Measurements from ENCODE around the gene DIAPH2. TPM values are rescaled to one million over a fixed set of nuclear protein-coding genes. Genes with fewer than 3 reads are reported as not detected.

The DIAPH2 gene
- total RNA-seq, 1 donor from 2014 or later = 34.7 TPM

- no peak for DNase-seq (ENCODE audit: extremely low read depth, low read depth, low spot score)
Observed at GRCh38 chrX:97030947-97031346, 346.3 kb downstream of the DIAPH2 start.

GRCh38 chrX:97039363-97040029, 354.9 kb downstream of the DIAPH2 start:
- no peak for DNase-seq (ENCODE audit: extremely low read depth, low read depth, low spot score)

- DNase-seq (ENCODE audit: extremely low read depth, low read depth, low spot score) = no peak
Observed at GRCh38 chrX:97045470-97045869, 360.8 kb downstream of the DIAPH2 start.

GRCh38 chrX:97046867-97047266, 362.2 kb downstream of the DIAPH2 start:
- DNase-seq (ENCODE audit: extremely low read depth, low read depth, low spot score) = no peak

- no peak for DNase-seq (ENCODE audit: extremely low read depth, low read depth, low spot score)
Observed at GRCh38 chrX:97050392-97050791, 365.8 kb downstream of the DIAPH2 start.

- no peak for DNase-seq (ENCODE audit: extremely low read depth, low read depth, low spot score)
Observed at GRCh38 chrX:97057349-97057909, 372.8 kb downstream of the DIAPH2 start.

GRCh38 chrX:97060020-97060419, 375.4 kb downstream of the DIAPH2 start:
- no peak for DNase-seq (ENCODE audit: extremely low read depth, low read depth, low spot score)

- DNase-seq (ENCODE audit: extremely low read depth, low read depth, low spot score) = no peak
Observed at GRCh38 chrX:97065066-97065465, 380.4 kb downstream of the DIAPH2 start.

GRCh38 chrX:97065973-97066372, 381.3 kb downstream of the DIAPH2 start:
- DNase-seq (ENCODE audit: extremely low read depth, low read depth, low spot score) = no peak

GRCh38 chrX:97066381-97066780, 381.7 kb downstream of the DIAPH2 start:
- DNase-seq (ENCODE audit: extremely low read depth, low read depth, low spot score) = no peak

GRCh38 chrX:97070346-97070745, 385.7 kb downstream of the DIAPH2 start:
- DNase-seq (ENCODE audit: extremely low read depth, low read depth, low spot score) = no peak

- DNase-seq (ENCODE audit: extremely low read depth, low read depth, low spot score) = no peak
Observed at GRCh38 chrX:97074400-97074799, 389.8 kb downstream of the DIAPH2 start.

GRCh38 chrX:97089116-97089515, 404.5 kb downstream of the DIAPH2 start:
- no peak for DNase-seq (ENCODE audit: extremely low read depth, low read depth, low spot score)

- no peak for DNase-seq (ENCODE audit: extremely low read depth, low read depth, low spot score)
Observed at GRCh38 chrX:97096385-97096784, 411.7 kb downstream of the DIAPH2 start.

GRCh38 chrX:97102938-97103337, 418.3 kb downstream of the DIAPH2 start:
- DNase-seq (ENCODE audit: extremely low read depth, low read depth, low spot score) = no peak

- DNase-seq (ENCODE audit: extremely low read depth, low read depth, low spot score) = no peak
Observed at GRCh38 chrX:97109730-97110129, 425.1 kb downstream of the DIAPH2 start.

GRCh38 chrX:97117572-97117971, 432.9 kb downstream of the DIAPH2 start:
- no peak for DNase-seq (ENCODE audit: extremely low read depth, low read depth, low spot score)

- DNase-seq (ENCODE audit: extremely low read depth, low read depth, low spot score) = no peak
Observed at GRCh38 chrX:97119474-97120109, 434.9 kb downstream of the DIAPH2 start.

GRCh38 chrX:97123001-97123400, 438.4 kb downstream of the DIAPH2 start:
- DNase-seq (ENCODE audit: extremely low read depth, low read depth, low spot score) = no peak

- no peak for DNase-seq (ENCODE audit: extremely low read depth, low read depth, low spot score)
Observed at GRCh38 chrX:97126020-97126419, 441.4 kb downstream of the DIAPH2 start.

GRCh38 chrX:97132664-97133415, 448.2 kb downstream of the DIAPH2 start:
- no peak for DNase-seq (ENCODE audit: extremely low read depth, low read depth, low spot score)

GRCh38 chrX:97145934-97146333, 461.3 kb downstream of the DIAPH2 start:
- DNase-seq (ENCODE audit: extremely low read depth, low read depth, low spot score) = no peak
